ENCODE measurements around the gene HGF.
"Not testable (repeated sequence)": the region's sequence is repeated elsewhere in the genome, so short reads cannot be mapped to it uniquely, and the experiment has no call there.

Gene HGF

DNA sequence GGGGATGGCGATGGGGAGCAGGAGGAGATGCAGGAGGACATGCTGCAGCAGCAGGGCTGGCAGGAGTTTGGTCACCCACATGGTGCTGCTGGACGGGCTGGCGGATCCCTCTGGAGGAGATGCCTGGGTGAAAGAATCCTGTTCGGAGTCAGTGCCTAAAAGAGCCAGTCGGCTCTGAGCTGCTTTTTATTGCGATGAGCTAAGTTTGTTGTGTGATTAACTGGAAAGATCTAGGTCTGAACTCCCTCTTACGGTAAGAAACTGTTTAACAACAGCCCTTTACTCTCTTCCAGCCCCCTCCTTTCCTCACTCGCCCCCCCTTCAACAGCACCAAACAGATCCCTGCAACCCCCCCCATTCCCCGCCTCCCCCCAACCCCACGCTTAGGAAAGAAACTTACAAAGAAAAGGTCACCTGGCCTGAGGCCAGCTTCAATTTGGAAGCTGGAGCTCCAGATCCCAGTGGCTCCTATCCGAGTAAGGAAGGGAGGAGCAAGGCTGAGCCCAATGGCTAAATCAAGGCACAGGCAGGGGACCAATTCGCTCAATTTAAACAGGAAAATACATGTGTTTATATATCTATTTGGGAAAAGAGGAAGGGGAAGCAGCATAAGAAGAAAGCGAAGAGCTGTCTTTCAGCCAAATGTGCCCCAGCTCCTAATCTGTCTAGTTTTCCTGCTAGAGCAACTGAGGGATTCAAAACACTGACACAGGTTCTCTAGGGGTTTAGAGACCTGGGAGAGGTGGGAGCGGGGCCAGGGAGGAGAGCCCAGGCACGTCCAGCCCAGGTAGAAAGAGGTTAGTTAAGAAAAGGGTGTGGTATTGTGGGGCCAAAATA lies at the start of gene HGF:
Gene HGF, minus strand, starts transcription at position 157 of the 837 bp plus-strand sequence. Its CDS starts 76 bp downstream, at position 81.
- TF ChIP-seq ZNF274 (IDR thresholded peaks at IDR 0.05; ENCODE audit: low read depth, low read length) = no peak
- H3K4me3 ChIP-seq (ENCODE audit: low read length) = peak within 1 kb of the TSS; percentile 55; the same call in 1 of the 2 replicates

DNA sequence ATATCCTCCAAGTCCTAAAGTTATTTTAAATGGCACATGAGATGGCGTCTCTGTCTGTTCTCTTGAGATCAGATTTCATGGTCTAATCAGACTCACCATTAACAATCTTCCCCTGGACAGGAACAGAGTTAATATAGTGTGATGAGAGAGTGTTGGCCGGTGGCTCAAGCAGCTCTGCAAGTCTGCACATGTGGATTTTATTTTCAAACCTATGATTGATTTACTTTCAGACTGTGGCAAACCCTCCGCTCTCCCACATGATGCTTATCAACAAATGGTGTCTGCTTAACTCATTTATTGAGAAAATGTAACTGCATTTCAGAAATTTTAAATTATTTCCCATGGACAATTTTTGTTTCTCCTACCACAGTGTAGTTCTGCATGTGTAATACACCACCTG lies 46.5 kb upstream of the HGF start:
- H3K4me3 ChIP-seq (ENCODE audit: low read length) = no peak overlapping the region

DNA sequence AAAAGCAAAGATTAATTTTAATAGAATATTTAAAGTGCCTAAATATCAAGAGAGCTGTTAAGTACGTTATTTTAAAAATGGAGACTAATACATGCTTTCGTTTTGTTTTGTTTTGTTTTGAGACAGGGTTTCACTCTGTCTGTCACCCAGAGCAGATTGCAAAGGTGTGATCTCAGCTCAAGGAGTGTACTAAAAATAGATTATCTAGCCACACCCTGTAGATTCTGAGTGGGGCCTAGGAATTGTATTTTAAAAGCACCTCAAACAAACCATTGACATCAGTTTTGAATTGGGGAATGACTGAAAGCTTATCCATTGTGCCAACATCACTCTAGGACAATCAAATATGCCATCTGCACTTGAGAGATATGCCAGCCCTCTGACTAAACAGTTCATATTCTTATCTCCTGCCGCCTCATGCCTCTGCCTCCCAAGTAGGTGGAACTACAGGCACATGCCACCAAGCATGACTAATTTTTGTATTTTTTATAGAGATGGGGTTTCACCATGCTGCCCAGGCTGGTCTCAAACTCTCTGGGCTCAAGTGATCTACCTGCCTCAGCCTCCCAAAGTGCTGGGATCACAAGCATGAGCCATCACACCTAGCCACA lies 43.1 kb upstream of the HGF start:
- not testable (repeated sequence) for H3K4me3 ChIP-seq (ENCODE audit: low read length)

More for the DNA sequence above, 46.5 kb upstream of the HGF start:
- no peak for TF ChIP-seq ZNF274 (IDR thresholded peaks at IDR 0.05; ENCODE audit: low read depth, low read length)

DNA sequence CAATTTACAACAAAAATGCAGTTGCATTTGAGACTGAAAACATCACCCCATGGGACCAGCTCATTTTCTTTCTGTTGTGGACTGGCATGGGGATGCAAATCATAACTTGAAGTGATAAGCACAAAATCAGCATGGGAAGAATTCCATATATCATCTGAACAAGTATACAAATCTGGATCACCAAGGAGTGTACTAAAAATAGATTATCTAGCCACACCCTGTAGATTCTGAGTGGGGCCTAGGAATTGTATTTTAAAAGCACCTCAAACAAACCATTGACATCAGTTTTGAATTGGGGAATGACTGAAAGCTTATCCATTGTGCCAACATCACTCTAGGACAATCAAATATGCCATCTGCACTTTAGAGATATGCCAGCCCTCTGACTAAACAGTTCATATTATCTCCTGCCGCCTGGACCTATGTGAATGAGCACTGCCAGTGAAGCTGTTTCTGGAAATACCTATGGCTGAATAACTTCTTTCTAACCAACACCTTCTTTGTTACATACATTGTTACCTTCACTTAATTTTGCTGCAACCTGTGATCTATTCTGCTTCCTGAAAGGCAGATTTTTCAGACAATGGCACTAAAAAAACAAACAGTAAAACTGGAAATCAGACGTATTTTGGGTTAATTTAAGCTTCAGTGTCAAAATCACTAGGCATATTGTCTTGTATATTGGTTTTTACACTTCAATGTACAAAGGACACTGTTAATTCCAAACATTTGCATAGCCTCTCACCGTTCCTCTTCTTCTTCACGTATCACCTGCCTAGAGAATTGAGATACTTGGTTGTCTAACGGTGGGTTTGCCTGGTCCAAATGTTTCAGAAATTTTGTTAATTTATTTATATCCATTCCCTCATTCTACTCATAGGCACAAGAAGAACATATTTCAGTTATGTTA lies 42.4 kb upstream of the HGF start:
- no peak for TF ChIP-seq ZNF274 (IDR thresholded peaks at IDR 0.05; ENCODE audit: low read depth, low read length)
- H3K4me3 ChIP-seq (ENCODE audit: low read length) = no peak overlapping the region

DNA sequence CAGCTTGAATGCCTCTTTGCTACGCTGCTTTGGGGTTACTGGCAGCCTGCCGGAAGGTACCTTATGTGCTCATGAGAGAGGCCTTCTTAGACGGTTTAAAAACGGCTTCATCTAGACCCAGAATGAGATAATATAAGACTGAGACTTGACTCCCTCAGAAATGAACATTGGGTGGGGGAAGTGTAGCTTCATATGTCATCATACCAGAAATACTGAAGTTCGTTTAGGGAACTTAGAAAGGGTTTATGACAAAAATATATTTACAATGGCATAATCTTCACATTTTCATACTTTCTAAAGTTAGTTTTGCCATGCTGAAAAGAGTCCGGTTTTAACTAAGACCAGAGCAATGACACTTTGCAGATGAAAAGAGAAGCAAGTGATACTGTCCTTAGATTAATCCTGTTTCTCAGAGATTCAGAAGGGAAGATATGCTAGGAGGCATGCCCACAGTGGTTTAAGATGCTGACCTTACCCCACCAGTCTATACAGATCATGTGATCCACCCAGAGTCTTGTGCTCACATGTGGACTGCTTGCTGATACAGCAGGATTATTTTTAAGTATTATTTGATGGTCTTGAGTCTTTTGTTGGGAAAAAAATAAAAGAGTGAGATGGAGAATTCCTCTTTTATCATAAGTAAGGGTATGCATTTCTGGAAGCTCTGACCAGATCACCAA lies 40.8 kb upstream of the HGF start:
- no peak for TF ChIP-seq ZNF274 (IDR thresholded peaks at IDR 0.05; ENCODE audit: low read depth, low read length)
- no peak overlapping the region for H3K4me3 ChIP-seq (ENCODE audit: low read length)

DNA sequence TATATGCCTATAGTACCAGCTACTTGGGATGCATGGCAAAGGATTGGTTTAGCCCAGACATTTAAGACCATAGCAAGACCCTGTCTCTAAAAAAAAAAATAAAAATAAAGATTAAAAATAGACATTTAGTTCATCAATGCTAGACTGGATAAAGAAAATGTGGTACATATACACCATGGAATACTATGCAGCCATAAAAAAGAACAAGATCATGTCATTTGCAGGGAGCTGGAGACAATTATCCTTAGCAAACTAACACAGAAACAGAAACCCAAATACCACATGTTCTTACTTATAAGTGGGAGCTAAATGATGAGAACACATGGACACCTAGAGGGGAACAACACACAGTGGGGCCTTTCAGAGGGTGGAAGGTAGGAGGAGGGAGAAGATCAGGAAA lies 38.5 kb upstream of the HGF start:
- not testable (repeated sequence) for H3K4me3 ChIP-seq (ENCODE audit: low read length)

DNA sequence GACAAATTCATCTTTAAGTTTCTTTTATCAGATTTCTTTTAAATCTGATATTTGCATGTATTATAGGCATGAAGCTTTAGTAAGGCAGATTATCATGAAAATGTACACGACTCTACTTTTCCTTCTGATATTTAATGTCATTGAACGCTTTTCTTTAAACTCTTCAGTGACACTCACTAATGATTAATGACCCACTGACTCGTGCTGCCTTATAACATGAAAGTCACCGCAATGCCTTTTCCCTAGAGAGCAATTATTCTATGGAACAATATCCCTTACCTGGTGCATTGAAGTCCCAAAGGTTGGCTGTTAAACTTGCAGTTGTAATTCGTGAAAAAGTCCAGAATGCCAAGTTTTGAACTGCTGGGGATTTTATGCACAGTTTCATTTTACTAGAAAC lies 33.4 kb upstream of the HGF start:
- H3K4me3 ChIP-seq (ENCODE audit: low read length) = no peak overlapping the region
- no peak for TF ChIP-seq ZNF274 (IDR thresholded peaks at IDR 0.05; ENCODE audit: low read depth, low read length)

DNA sequence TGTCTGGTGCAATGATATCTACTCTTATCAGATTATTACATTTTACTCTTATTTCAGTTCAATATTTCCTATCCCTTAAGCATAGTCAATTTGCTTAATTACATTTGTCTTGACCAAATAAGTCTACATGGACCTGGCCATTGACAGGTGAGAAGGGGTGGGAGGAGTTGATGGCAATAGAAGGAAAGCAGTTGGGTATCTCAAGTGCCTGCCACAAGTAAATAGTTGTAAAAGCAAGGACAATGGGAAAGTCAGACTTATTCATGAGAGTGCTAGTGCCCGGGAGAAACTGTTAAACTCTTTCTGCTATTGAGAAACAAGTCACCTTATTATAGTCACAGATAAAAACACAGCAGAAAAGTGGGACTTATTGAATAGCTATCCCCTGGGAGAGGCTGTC lies 32.4 kb upstream of the HGF start:
- H3K4me3 ChIP-seq (ENCODE audit: low read length) = no peak overlapping the region
- TF ChIP-seq ZNF274 (IDR thresholded peaks at IDR 0.05; ENCODE audit: low read depth, low read length) = no peak

DNA sequence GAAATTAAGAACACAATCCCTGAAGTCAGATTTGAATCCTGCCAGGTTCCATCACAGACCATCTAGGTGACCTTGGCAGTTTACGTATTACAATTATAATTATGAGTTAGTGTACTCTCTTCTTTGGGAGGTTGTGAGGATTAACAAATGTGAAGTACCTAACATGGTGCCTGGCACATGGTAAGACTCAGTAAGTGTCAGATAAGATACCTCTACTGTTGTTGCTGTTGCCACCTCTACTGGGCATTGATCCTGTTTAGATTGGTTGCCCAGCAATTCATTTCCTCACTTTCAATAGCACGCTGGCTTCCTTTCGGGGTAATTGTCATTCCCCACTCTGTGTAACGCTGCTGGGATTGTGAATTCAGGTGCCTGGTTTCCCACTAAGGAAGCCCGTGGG lies 31.7 kb upstream of the HGF start:
- no peak overlapping the region for H3K4me3 ChIP-seq (ENCODE audit: low read length)
- no peak for TF ChIP-seq ZNF274 (IDR thresholded peaks at IDR 0.05; ENCODE audit: low read depth, low read length)

DNA sequence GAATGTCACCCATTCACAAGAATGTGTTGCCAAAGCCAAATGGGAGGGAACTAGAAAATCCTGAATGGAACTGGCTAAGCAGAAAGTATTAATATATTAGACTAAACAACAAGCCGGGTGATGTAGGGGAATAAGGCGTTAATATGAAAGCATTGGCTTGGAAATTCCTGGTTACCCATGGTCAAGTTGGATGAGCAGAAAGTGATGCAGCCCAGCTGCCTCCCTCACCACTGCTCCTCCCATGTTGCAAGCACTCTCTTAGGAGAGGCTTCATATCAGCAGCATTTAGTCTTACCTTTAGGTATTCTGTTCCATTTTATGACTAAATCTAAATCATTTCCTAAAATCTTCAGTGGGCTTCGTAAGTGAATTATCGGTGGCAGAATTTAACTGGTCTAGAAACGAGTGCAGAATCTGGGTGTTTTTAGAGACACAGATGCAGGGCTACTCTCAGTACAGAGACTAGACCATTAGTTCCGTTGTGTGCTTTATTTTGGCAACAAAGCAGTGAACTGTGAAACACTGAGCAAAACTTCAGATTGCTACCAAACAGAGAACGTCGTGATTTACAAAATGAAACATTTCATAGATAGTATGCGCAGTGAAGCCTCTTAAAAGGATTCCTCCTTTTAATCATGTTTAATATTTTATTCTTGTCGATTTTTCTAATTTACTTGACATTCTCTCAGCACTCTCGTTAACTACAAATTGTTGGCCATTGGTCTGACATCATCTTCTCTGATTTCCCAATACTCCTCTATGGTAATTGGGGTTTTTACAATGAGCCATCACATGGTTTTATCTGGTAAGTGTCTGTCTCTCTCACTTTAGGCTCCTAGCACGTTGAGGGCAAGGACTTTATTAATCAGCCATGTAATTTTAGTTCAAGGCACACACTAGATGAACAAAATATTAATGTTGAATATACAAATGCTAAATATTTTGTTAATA lies 22.0 kb upstream of the HGF start:
- no peak overlapping the region for H3K4me3 ChIP-seq (ENCODE audit: low read length)
- no peak for TF ChIP-seq ZNF274 (IDR thresholded peaks at IDR 0.05; ENCODE audit: low read depth, low read length)

DNA sequence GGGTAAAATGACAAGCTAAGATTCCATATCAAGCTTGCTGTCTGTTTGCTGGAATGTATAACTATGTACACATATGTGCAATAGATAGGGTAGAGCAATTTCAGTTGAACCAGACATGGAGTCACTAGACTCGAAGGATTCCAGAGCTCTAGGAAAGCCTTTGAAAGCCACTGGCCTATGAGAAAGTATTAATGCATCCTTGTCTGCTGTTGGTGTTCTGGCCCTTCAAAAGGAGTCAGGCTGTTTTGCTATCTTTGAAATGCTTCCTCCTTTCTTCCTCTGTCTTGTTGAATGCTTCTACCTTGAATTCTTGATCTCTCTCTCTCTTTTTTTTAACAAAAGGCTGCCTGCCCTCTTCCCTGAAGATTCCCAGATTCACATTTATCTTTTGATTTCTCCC lies 20.8 kb upstream of the HGF start:
- H3K4me3 ChIP-seq (ENCODE audit: low read length) = no peak overlapping the region
- no peak for TF ChIP-seq ZNF274 (IDR thresholded peaks at IDR 0.05; ENCODE audit: low read depth, low read length)

DNA sequence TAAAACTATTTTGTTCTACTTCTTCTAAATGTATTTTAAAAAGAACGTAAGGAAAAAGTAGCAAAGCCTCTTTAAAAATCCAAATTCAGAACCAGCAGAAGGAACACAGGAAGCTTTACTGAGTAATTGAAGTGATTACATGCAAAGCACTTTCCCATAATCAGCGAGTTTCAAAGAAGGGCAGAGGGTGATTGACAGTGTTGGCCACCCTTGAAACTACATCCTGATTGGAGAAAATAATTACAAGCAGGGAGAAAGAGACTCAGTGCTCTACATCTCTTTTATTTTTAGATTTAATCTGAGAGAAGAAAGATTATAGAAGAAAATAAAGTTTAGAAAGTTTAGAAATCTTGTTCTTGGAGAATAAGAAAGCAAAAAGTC lies 20.3 kb upstream of the HGF start:
- no peak overlapping the region for H3K4me3 ChIP-seq (ENCODE audit: low read length)
- no peak for TF ChIP-seq ZNF274 (IDR thresholded peaks at IDR 0.05; ENCODE audit: low read depth, low read length)
